SK-N-MC (cell line): ENCODE results near the gene MYL10.

ENCODE experiments used
- EZH2 ChIP-seq: fragments of 200-600 bp; sonication (generic); IDR thresholded peaks from one replicate; pipeline ENCODE4 v1.6.1; 2017; ENCODE audit warnings: antibody characterized with exemption
- FOXP2 ChIP-seq: optimal IDR thresholded peaks from 2 replicates; pipeline ENCODE3; 2011; ENCODE audit warnings: mild to moderate bottlenecking, moderate library complexity; ENCODE audit not compliant: insufficient read depth; ENCODE audit errors: extremely low read length, control extremely low read depth
- POLR2AphosphoS5 ChIP-seq: IDR thresholded peaks from 2 replicates; pipeline ENCODE4 v1.6.1; 2012; ENCODE audit warnings: mild to moderate bottlenecking, low read depth, low read length, borderline replicate concordance

GRCh38 chr7:101598986-101599771 is 29.9 kb downstream of the MYL10 start:
- TF ChIP-seq POLR2AphosphoS5 (no peak), FOXP2 (no peak), EZH2 (no peak)
